Activated naive CD8-positive, alpha-beta T cell (primary cell): ENCODE measurements around the gene SFMBT1.

Source experiments
- H3K27ac Mint-ChIP-seq: one replicate; pipeline ENCODE4 v1.8.0; 2021; ENCODE audit warnings: mixed read lengths
- H3K27me3 Mint-ChIP-seq: one replicate; pipeline ENCODE4 v1.8.0; 2021; ENCODE audit warnings: mixed read lengths
- H3K36me3 Mint-ChIP-seq: one replicate; pipeline ENCODE4 v1.8.0; 2021; ENCODE audit warnings: mixed read lengths
- H3K4me1 Mint-ChIP-seq: one replicate; pipeline ENCODE4 v1.8.0; 2021; ENCODE audit warnings: low read depth, mixed read lengths
- H3K4me3 Mint-ChIP-seq: one replicate; pipeline ENCODE4 v1.8.0; 2021; ENCODE audit warnings: mild to moderate bottlenecking, mixed read lengths
- H3K9me3 Mint-ChIP-seq: one replicate; pipeline ENCODE4 v1.8.0; 2021; ENCODE audit warnings: low read depth, mixed read lengths

The SFMBT1 gene

GRCh38 chr3:53077476-53078220, 31.8 kb upstream of the SFMBT1 start:
- peaks cover 3% of the 10 kb centered on the region for H3K4me1 Mint-ChIP-seq
- H3K4me3 Mint-ChIP-seq = no peak overlapping the region
- H3K27ac Mint-ChIP-seq = no peak overlapping the region
- no peaks in the 10 kb centered on the region for H3K27me3 Mint-ChIP-seq
- H3K9me3 Mint-ChIP-seq = no peaks in the 10 kb centered on the region
- H3K36me3 Mint-ChIP-seq = no peaks in the 10 kb centered on the region

DNA sequence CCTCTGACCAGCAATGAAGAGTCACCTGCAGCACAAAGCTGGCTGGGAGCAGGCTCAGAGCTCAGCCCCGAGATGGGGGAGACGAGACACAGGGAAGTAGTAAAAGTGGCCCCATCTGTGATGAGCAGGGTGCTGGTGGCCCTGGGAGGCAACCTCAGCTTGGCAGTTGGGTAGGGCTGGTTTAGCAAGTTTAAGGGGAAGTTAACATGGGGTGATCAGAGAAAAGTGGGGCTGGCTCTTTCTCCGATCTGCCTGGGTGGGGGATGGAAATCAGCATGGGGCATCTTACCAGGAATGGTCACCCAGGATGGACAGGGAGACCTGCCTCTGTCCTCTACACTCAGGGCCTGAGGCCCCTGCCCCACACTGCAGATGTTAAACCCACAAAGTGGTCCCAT, 29.9 kb upstream of the SFMBT1 start:
- Mint-ChIP-seq H3K4me3 (no peak overlapping the region), H3K4me1 (peaks cover 11% of the 10 kb centered on the region), H3K36me3 (no peaks in the 10 kb centered on the region)

GRCh38 chr3:53074761-53075742, 29.2 kb upstream of the SFMBT1 start:
- Mint-ChIP-seq H3K4me3 (no peak overlapping the region), H3K27me3 (no peaks in the 10 kb centered on the region), H3K27ac (no peak overlapping the region), H3K9me3 (no peaks in the 10 kb centered on the region), H3K4me1 (peaks cover 11% of the 10 kb centered on the region), H3K36me3 (no peaks in the 10 kb centered on the region)

More for the DNA sequence above, 29.9 kb upstream of the SFMBT1 start:
- Mint-ChIP-seq H3K27me3 (no peaks in the 10 kb centered on the region), H3K9me3 (no peaks in the 10 kb centered on the region), H3K27ac (no peak overlapping the region)

DNA sequence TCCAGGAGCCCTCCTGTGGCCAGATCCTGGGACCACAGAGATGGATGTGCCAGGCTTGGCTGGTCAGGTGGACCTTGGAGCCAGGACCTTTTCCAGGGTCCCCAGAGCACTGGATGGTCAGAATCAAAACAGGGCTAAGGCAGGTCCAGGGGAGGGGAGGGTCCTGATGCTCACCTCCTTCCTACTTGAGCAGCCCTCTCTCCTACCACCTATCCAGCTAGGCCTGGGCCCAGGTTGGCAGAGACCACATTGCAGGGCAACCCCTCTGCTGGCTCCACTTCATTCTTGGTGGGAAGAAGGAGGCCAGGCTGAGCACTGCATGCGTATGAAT, 28.5 kb upstream of the SFMBT1 start:
- no peak overlapping the region for H3K27ac Mint-ChIP-seq
- no peaks in the 10 kb centered on the region for H3K9me3 Mint-ChIP-seq
- H3K27me3 Mint-ChIP-seq = no peaks in the 10 kb centered on the region
- H3K4me1 Mint-ChIP-seq = peaks cover 11% of the 10 kb centered on the region
- H3K36me3 Mint-ChIP-seq = no peaks in the 10 kb centered on the region
- H3K4me3 Mint-ChIP-seq = peak overlapping the region; percentile 27

- Mint-ChIP-seq H3K36me3 (no peaks in the 10 kb centered on the region), H3K4me1 (peaks cover 11% of the 10 kb centered on the region), H3K9me3 (no peaks in the 10 kb centered on the region), H3K27ac (peak overlapping the region; percentile 83), H3K4me3 (peak overlapping the region; percentile 90), H3K27me3 (no peaks in the 10 kb centered on the region)
These were observed 27.9 kb upstream of the SFMBT1 start for GRCh38 chr3:53073553-53074365.

DNA sequence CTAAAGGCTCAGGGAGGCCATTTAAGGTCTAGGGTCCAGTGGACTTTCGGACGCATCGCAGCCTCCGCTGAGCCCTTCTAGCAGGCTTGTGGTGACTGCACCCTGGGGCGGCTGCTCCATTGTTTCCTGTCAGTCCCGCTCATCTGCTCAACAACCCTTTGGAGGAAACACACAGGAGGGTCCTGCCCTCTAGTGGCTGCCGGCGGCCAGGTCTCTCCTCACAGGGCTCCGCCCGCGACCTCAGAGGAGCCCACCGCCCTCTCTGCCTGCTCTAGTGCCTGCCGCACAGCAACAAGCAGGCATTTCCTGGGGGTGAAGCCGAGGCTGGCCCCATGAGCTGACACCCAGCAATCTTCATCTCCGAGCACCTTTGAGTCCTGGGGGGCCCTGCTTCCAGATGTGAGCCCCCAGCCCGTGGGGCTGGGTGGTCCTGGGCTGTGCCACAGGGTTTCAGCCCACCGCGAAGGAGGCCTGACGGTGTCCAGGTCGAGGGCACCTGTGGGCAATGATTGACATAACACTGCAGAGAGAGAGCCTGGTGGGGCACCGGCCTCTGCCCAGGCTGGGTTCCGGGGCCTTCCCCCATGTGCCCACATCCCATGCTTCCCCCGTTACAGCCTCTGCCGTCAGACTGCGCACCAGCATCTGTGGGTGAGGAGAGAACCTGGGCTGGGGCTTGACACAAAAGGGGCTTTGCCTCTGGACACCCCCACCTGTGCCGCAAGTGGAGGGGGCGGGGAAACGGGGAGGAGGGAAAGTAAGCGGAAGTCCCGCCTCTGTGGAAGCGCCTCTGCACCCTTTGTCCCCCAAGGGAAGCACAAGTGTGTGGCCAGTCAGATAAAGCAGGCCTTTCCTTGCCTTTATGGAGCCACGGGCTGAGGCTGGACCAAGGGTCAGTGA, 27.0 kb upstream of the SFMBT1 start:
- H3K4me1 Mint-ChIP-seq = peaks cover 11% of the 10 kb centered on the region
- no peaks in the 10 kb centered on the region for H3K27me3 Mint-ChIP-seq
- H3K4me3 Mint-ChIP-seq = peak overlapping the region; percentile 90
- H3K27ac Mint-ChIP-seq = peak overlapping the region; percentile 83
- no peaks in the 10 kb centered on the region for H3K36me3 Mint-ChIP-seq
- H3K9me3 Mint-ChIP-seq = no peaks in the 10 kb centered on the region

DNA sequence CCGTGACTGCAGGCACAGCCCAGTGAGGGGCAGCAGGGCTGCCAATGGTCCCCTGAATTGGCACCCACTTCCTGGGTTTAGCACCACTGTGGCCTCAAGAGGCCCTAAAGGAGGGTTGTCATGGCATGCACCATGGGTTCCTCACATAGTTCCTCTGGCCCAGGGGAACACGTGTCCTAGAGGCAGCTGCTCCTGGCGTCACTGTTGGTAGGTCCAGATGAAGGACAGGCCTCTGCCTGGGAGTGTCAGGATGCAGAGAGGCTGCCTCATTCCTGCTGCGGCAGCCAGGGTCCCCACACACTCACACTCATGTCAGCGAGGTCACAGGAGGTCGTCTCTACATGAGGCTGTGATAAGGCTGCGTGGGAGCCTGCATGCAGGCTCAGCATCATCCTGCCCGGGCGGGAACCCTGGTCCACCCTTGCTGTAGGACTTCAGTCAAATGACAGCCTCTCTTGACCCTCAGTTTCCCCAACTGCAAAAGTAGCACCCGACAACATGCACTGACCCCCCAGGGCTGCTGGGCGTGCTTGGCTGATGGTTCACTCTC, 26.1 kb upstream of the SFMBT1 start:
- Mint-ChIP-seq H3K36me3 (no peaks in the 10 kb centered on the region), H3K27me3 (no peaks in the 10 kb centered on the region), H3K4me1 (peaks cover 11% of the 10 kb centered on the region), H3K27ac (peak overlapping the region; percentile 83), H3K9me3 (no peaks in the 10 kb centered on the region), H3K4me3 (peak overlapping the region; percentile 90)

GRCh38 chr3:53069422-53070068, 23.7 kb upstream of the SFMBT1 start:
- H3K4me1 Mint-ChIP-seq = peaks cover 11% of the 10 kb centered on the region
- no peaks in the 10 kb centered on the region for H3K9me3 Mint-ChIP-seq
- H3K27ac Mint-ChIP-seq = no peak overlapping the region
- H3K27me3 Mint-ChIP-seq = no peaks in the 10 kb centered on the region
- no peak overlapping the region for H3K4me3 Mint-ChIP-seq
- peaks cover 2% of the 10 kb centered on the region for H3K36me3 Mint-ChIP-seq

GRCh38 chr3:53068176-53068575, 22.3 kb upstream of the SFMBT1 start:
- Mint-ChIP-seq H3K27me3 (no peaks in the 10 kb centered on the region), H3K36me3 (peaks cover 2% of the 10 kb centered on the region), H3K27ac (no peak overlapping the region), H3K4me1 (peaks cover 11% of the 10 kb centered on the region), H3K4me3 (no peak overlapping the region), H3K9me3 (no peaks in the 10 kb centered on the region)

GRCh38 chr3:53067567-53067966, 21.7 kb upstream of the SFMBT1 start:
- Mint-ChIP-seq H3K36me3 (peaks cover 2% of the 10 kb centered on the region), H3K4me1 (peaks cover 7% of the 10 kb centered on the region), H3K27ac (no peak overlapping the region), H3K9me3 (no peaks in the 10 kb centered on the region), H3K27me3 (no peaks in the 10 kb centered on the region), H3K4me3 (no peak overlapping the region)

- no peaks in the 10 kb centered on the region for H3K9me3 Mint-ChIP-seq
- H3K27ac Mint-ChIP-seq = no peak overlapping the region
- no peaks in the 10 kb centered on the region for H3K4me1 Mint-ChIP-seq
- peaks cover 2% of the 10 kb centered on the region for H3K36me3 Mint-ChIP-seq
- no peak overlapping the region for H3K4me3 Mint-ChIP-seq
- H3K27me3 Mint-ChIP-seq = no peaks in the 10 kb centered on the region
These were observed 20.1 kb upstream of the SFMBT1 start for GRCh38 chr3:53065841-53066480.

DNA sequence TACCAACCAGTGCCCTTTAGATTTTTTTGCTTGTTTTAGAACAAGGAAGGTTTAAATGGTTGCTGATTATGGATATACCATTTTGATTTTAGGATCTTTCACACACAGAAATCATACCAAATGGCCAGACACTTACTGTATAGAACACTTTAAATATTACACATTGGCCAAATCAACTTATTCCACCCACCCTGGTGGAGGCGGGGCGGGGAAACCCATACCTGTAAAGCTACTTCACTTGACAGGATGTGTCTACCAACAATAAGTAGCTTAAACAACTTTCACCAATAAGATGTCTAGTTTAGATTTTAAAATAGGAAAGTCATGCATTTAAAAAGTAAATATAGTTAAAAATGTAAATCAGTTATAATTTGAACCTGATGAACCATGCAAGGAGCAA, 17.0 kb upstream of the SFMBT1 start:
- Mint-ChIP-seq H3K27me3 (no peaks in the 10 kb centered on the region), H3K4me1 (no peaks in the 10 kb centered on the region), H3K36me3 (peaks cover 2% of the 10 kb centered on the region), H3K9me3 (no peaks in the 10 kb centered on the region), H3K4me3 (no peak overlapping the region), H3K27ac (no peak overlapping the region)

GRCh38 chr3:53056442-53056841, 10.6 kb upstream of the SFMBT1 start:
- H3K27ac Mint-ChIP-seq = no peak overlapping the region
- no peaks in the 10 kb centered on the region for H3K36me3 Mint-ChIP-seq
- no peaks in the 10 kb centered on the region for H3K9me3 Mint-ChIP-seq
- H3K4me3 Mint-ChIP-seq = no peak overlapping the region
- H3K4me1 Mint-ChIP-seq = no peaks in the 10 kb centered on the region
- no peaks in the 10 kb centered on the region for H3K27me3 Mint-ChIP-seq
